Common myeloid progenitor, CD34-positive (primary cell): ENCODE measurements around the gene KAT7.

Source experiments
- CTCF ChIA-PET: fragments of 350-600 bp; sonication (Branson Sonifier 250); formaldehyde crosslinking; loops from one replicate; lab custom pipeline; 2021; ENCODE audit warnings: antibody characterized with exemption; lab: Charles Lee
- POLR2A ChIA-PET: fragments of 350-600 bp; sonication (Branson Sonifier 250); formaldehyde crosslinking; loops from one replicate; lab custom pipeline; 2021; ENCODE audit warnings: antibody characterized with exemption; lab: Charles Lee
- DNase-seq, 3 donors: peaks; one replicate each; pipeline versions ENCODE4 v3.0.0 to v3.0.0-alpha.2; 2013
- H3K27ac ChIP-seq, 2 experiments: 1 replicate in 1 of 2; 2 replicates in 1 of 2; pipeline ENCODE4 v1.7.0; 2013; ENCODE audit warnings: inconsistent platforms in 2 of 2, low read length in 2 of 2, mild to moderate bottlenecking in 2 of 2, low read depth in 1 of 2, moderate library complexity in 1 of 2; ENCODE audit not compliant: severe bottlenecking in 2 of 2, insufficient read depth in 1 of 2, poor library complexity in 1 of 2
- H3K27me3 ChIP-seq, 5 experiments: replicated peaks in 2 of 5; 1 replicate in 3 of 5; 2 replicates in 2 of 5; pipeline versions ENCODE4 v1.6.1 to v1.7.0; 2013; ENCODE audit warnings: low read length in 4 of 5, mild to moderate bottlenecking in 2 of 5, moderate library complexity in 2 of 5, inconsistent platforms in 1 of 5; ENCODE audit not compliant: insufficient read depth in 5 of 5, control insufficient read depth in 4 of 5
- H3K36me3 ChIP-seq, 4 experiments: 1 replicate in 2 of 4; 2 replicates in 2 of 4; pipeline versions ENCODE4 v1.6.1 to v1.7.0; 2013; ENCODE audit warnings: low read length in 3 of 4, control low read depth in 1 of 4, mild to moderate bottlenecking in 1 of 4; ENCODE audit not compliant: control insufficient read depth in 4 of 4, insufficient read depth in 4 of 4
- H3K4me1 ChIP-seq, 4 experiments: 1 replicate in 3 of 4; 2 replicates in 1 of 4; pipeline versions ENCODE4 v1.6.1 to v1.7.1; 2013; ENCODE audit warnings: low read length in 3 of 4, mild to moderate bottlenecking in 3 of 4, control low read depth in 1 of 4, inconsistent platforms in 1 of 4, moderate library complexity in 1 of 4; ENCODE audit not compliant: control insufficient read depth in 4 of 4, insufficient read depth in 4 of 4; ENCODE audit errors: control extremely low read depth in 1 of 4
- H3K4me3 ChIP-seq, 7 experiments: 1 replicate in 4 of 7; 2 replicates in 3 of 7; pipeline versions ENCODE4 v1.5.1 to v1.7.0; 2013; ENCODE audit warnings: mild to moderate bottlenecking in 7 of 7, low read length in 6 of 7, moderate library complexity in 6 of 7, inconsistent platforms in 2 of 7, low read depth in 2 of 7, control low read depth in 1 of 7; ENCODE audit not compliant: insufficient read depth in 4 of 7, control insufficient read depth in 1 of 7; ENCODE audit errors: extremely low read depth in 1 of 7
- H3K9me3 ChIP-seq, 5 experiments: 1 replicate in 4 of 5; 2 replicates in 1 of 5; pipeline versions ENCODE4 v1.6.1 to v1.7.1; 2013; ENCODE audit warnings: low read length in 4 of 5, mild to moderate bottlenecking in 2 of 5, inconsistent platforms in 1 of 5, low read depth in 1 of 5, moderate library complexity in 1 of 5; ENCODE audit not compliant: control insufficient read depth in 4 of 5, insufficient read depth in 2 of 5; ENCODE audit errors: control extremely low read depth in 1 of 5
- WGBS: methylation state at CpG from one replicate; pipeline ENCODE4 v1.1.5; 2013; ENCODE audit not compliant: insufficient coverage; 5-methylcytosine and 5-hydroxymethylcytosine counted together

Gene KAT7

GRCh38 chr17:49842371-49842770, 53.9 kb downstream of the KAT7 start:
- H3K27ac ChIP-seq, result no peak overlapping the region
- POLR2A ChIA-PET, result no interaction called here
- H3K4me3 ChIP-seq, result no peak overlapping the region
- H3K9me3 ChIP-seq, result no peaks in the 10 kb centered on the region
- H3K27me3 ChIP-seq, result no peaks in the 10 kb centered on the region
- H3K4me1 ChIP-seq, result peaks cover 0 to 33% (median 32%) of the 10 kb centered on the region in 4 experiments
- peak in 2 of 3 donors; percentile 32 to 33 for DNase-seq
- H3K36me3 ChIP-seq, result peaks cover 2 to 5% (median 3%) of the 10 kb centered on the region in 4 experiments
- 37% methylated on average over 3 of the region's 3 CpGs for WGBS
- CTCF ChIA-PET, result no interaction called here

- POLR2A ChIA-PET, result no interaction called here
- DNase-seq, result no peak
- CTCF ChIA-PET, result interaction anchor here (0.8 kb wide), 1 partner anchor 130 kb away, joined by 3 read pairs; no protein-coding TSS in a partner anchor
- Histone ChIP-seq H3K27me3 (no peaks in the 10 kb centered on the region), H3K9me3 (no peaks in the 10 kb centered on the region), H3K4me1 (peaks cover 0 to 37% (median 34%) of the 10 kb centered on the region in 4 experiments), H3K4me3 (no peak overlapping the region), H3K36me3 (peaks cover 2 to 5% (median 3%) of the 10 kb centered on the region in 4 experiments), H3K27ac (no peak overlapping the region)
- 71% methylated on average over 3 of the region's 6 CpGs for WGBS
These were observed 54.4 kb downstream of the KAT7 start for GRCh38 chr17:49842846-49843245.

GRCh38 chr17:49843774-49844350, 55.4 kb downstream of the KAT7 start:
- ChIA-PET POLR2A (no interaction called here), CTCF (interaction anchor here (0.8 to 1.7 kb wide), 4 partner anchors 42 to 146 kb away, joined by 3 to 5 read pairs (median 4); no protein-coding TSS in a partner anchor)
- H3K4me1 ChIP-seq, result peaks cover 0 to 37% (median 35%) of the 10 kb centered on the region in 4 experiments
- 90% methylated on average over 3 of the region's 6 CpGs for WGBS
- H3K9me3 ChIP-seq, result no peaks in the 10 kb centered on the region
- peaks cover 2 to 5% (median 4%) of the 10 kb centered on the region in 4 experiments for H3K36me3 ChIP-seq
- DNase-seq, result no peak
- H3K27ac ChIP-seq, result no peak overlapping the region
- no peaks in the 10 kb centered on the region for H3K27me3 ChIP-seq
- H3K4me3 ChIP-seq, result no peak overlapping the region

GRCh38 chr17:49845321-49845720, 56.8 kb downstream of the KAT7 start:
- peaks cover 2 to 5% (median 4%) of the 10 kb centered on the region in 4 experiments for H3K36me3 ChIP-seq
- ChIA-PET CTCF (interaction anchor here (0.7 to 1.3 kb wide), 5 partner anchors 11 to 81 kb away, joined by 3 to 4 read pairs (median 3); no protein-coding TSS in a partner anchor), POLR2A (no interaction called here)
- no peak overlapping the region for H3K27ac ChIP-seq
- H3K27me3 ChIP-seq, result no peaks in the 10 kb centered on the region
- no peak for DNase-seq
- H3K9me3 ChIP-seq, result no peaks in the 10 kb centered on the region
- H3K4me3 ChIP-seq, result no peak overlapping the region
- 92% methylated on average over 2 of the region's 3 CpGs for WGBS
- peaks cover 0 to 43% (median 40%) of the 10 kb centered on the region in 4 experiments for H3K4me1 ChIP-seq

GRCh38 chr17:49846938-49847712, 58.6 kb downstream of the KAT7 start:
- WGBS, result 98% methylated on average over 7 of the region's 9 CpGs
- no peak overlapping the region for H3K4me3 ChIP-seq

GRCh38 chr17:49848019-49848473, 59.6 kb downstream of the KAT7 start, which contains the start of gene TAC4:
TAC4 (minus strand) TSS chr17:49848069; CDS start chr17:49848017, 52 bp downstream.
- Histone ChIP-seq H3K9me3 (no peaks in the 10 kb centered on the region), H3K4me1 (peaks cover 0 to 57% (median 47%) of the 10 kb centered on the region in 4 experiments), H3K4me3 (no peak within 1 kb of the TSS), H3K27ac (no peak within 1 kb of the TSS), H3K36me3 (peaks cover 2 to 5% (median 4%) of the 10 kb centered on the region in 4 experiments), H3K27me3 (no peaks in the 10 kb centered on the region)
- POLR2A ChIA-PET, result no interaction called here
- CTCF ChIA-PET, result interaction anchor here (0.5 to 3.5 kb wide), 5 partner anchors 9 to 287 kb away, joined by 3 to 20 read pairs (median 4); partner anchors contain the start of gene SLC35B1
- DNase-seq, result no peak

More at GRCh38 chr17:49846938-49847712, 58.6 kb downstream of the KAT7 start:
- H3K36me3 ChIP-seq, result peaks cover 2 to 5% (median 4%) of the 10 kb centered on the region in 4 experiments
- H3K27ac ChIP-seq, result no peak overlapping the region
- ChIA-PET POLR2A (no interaction called here), CTCF (interaction anchor here (1.1 to 3.5 kb wide), 3 partner anchors 8 to 279 kb away, joined by 3 to 20 read pairs (median 4); no protein-coding TSS in a partner anchor)
- H3K4me1 ChIP-seq, result peaks cover 0 to 59% (median 52%) of the 10 kb centered on the region in 4 experiments
- no peaks in the 10 kb centered on the region for H3K27me3 ChIP-seq
- H3K9me3 ChIP-seq, result no peaks in the 10 kb centered on the region
- no peak for DNase-seq
